ENCODE measurements around the gene GABRA4.

The GABRA4 gene

DNA sequence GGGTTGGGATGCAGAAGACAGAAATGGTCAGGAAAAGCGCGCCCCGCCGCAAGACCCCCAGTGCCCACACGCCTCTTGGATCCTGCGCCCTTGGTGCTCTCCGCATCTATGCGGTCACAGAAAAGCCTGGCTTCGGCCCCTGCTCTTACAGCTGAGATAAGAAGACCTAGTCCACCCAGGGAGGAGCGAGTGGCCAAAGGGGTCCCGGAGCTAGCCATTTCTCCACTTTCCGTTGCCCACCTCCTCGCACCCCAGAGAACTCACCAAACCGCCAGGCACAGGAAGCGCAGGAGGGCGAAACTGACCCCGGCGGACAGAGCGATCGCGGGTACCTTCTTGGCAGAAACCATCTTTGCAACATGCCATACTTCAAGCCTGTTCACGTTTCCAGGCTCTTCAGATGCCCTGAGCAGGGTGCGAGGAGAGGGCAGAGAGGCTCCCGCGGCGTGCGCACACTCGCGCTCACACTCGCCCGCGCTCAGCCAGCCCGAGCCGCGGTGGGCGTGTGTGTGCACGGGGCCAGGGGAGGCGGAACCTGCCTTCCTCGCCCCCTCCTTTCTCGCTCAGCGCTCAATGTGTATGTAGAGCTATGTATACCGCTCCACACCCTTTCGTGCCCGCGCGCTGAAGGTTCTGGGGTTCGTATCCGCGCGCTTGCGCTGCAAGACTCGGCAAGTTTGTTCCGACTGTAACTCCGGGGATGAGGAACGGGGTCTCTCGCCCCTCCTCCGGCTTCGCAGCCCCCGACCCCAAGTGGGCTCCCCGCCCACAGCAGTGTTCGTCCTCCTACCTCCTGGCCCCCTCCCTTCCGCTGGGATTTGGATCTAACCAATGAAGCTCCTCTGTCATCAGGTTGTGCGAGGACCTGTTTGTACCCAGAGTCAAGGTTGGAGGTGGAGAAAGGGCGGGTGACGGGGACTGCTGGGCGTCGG lies at the start of gene GABRA4:
Gene GABRA4 (minus strand): TSS at position 507 of the 932 bp plus-strand sequence. CDS start 157 bp downstream, at position 350.
- DNase-seq (ENCODE audit: low spot score) = no peak

DNA sequence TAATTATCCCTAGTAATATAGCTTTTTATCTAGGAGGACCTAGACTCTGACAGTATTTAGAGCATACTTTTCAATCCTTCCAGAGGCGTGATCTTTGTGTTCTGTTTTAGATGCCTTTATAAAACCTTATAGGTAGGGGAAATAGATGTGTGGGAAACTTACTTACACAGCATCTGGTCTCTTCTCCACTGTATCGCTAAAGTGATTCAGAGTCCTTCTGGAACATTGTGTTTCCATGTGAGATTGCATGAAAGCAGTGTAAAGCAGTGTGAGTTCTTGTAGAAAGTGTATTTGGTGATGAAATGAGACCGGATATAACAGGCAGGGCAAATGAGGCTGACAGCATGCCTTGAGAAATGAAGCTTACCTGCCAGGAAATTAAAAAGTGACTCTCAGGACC lies 47.4 kb upstream of the GABRA4 start:
- no peak for DNase-seq (ENCODE audit: low spot score)

DNA sequence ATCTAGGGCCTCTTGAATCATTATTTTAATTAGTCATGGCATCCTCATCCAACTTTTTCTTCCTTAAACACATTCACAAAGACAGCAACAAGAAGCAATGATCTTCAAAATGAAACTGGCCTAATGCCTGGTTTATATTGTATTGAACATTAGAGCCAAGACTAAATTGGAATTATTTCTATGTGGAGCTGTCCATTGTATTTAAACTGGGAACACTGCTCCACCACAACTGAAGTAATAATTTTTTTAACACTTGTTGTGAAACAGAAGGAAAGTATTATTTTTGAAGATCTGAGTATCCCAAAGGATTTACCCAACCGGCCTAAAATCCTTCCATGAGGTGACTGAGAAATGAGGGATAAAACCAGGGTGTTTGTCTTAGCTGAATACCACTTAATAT lies 44.9 kb upstream of the GABRA4 start:
- no peak for DNase-seq (ENCODE audit: low spot score)

DNA sequence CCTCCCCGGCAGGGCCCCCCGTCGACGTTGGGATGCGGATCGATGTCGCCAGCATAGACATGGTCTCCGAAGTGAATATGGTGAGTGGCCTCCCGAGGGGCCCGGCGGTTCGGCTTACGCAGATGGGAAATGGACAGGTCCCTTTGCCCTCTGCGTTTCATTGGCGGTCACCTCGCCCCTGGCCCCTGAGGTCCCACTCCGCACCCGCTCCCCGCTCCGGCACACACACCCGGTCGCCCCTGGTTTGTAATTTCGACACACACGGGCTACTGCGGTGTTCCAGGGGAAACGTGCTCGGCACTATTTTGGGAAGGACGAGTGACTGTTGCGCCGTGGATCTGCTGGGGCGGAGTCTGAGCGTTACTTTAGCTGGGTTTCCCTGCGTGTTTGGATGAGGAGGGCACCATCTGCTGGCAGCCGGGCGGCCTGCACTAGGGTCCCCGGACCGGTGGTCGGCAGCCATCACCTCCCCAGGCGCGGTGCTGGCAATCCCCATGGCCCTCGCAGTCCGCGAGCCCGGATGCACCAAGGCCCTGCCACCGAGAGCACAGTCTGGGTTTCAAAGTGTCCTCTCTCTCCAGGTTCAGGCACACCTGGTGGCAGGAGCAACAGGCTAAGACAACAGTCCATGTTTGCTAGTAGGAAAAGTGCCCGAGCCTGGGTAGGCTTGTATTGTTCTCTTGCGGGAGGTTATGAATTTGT lies 39.2 kb upstream of the GABRA4 start:
- peak; percentile 73 for DNase-seq (ENCODE audit: low spot score)

DNA sequence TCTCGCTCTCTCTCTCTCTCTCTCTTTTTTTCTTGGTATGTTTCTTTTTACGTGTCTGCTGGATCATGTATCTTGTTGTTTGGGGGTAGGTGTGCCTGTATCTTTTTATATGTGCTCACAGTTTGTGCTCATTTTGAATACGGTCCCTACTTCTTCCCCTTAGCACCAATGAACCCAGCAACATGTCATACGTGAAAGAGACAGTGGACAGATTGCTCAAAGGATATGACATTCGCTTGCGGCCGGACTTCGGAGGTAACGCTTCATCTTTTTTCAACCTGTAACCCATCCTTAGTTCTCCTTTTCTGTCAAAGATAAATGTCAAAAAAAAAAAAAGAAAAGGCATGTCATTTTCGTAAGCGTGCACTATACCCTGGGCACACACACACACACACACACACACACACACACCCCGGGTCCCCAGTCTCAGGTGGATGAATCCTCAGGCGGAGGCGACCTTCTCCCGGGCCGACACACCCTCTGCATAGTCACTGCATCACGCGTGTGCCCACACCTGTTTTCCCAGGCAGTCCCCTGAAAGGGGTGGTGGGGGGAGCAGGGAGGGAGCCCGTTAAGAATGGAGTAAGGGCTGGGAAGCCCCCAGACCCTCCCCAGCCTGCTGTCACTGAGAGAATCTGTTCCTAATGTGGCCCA lies 38.5 kb upstream of the GABRA4 start:
- peak; percentile 55 for DNase-seq (ENCODE audit: low spot score)

DNA sequence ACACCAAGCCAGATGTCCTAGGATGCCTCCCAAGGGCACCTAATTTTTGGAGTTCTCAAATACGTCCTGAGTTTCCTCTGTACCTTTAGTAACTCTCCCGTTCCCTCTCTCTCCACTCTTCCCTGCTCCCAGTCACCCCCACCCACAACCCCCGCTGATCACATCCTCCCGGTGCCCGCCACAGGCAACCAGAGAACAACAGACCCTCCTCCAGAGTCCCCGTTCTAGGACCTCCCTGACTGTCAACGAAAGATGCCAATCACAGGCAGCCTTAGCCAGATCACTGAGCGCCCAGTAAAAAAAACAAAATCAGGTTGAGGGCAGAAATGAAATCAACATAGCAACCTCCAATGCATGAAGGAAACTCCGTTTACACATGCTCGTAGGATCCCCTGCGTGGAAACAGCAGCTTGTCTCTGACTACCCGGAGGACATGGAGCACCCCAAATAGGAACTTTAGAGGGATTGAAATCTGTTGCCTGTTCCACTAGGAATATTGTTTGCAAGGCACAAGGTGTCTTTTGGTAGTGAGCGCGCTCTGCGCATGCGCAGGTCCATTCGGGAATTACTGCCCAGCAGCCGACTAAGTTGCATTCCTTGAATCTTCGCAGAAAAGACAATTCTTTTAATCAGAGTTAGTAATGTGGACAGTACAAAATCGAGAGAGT lies 37.8 kb upstream of the GABRA4 start, which contains the start of gene GABRB1:
Gene GABRB1 (plus strand): TSS at position 557 of the 668 bp plus-strand sequence.
- DNase-seq (ENCODE audit: low spot score) = peak; percentile 78

DNA sequence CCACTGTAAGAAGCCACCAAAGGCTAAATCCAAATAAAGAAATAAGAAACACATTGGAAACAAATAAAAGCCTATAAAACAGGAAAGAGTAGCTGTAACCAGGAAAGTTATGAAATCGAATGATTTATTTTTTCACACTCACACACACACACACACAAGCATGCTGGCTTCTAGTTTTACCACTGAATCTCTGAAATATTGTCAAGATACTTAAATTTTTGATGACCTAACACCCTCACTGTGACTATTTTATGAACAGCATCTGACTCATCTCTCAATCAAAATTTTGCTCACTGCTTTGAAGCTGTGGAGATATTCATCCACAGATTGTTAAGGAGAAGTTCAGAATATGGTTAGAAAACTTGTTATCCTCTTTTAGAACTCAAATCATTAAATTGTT lies 24.1 kb upstream of the GABRA4 start:
- no peak for DNase-seq (ENCODE audit: low spot score)

DNA sequence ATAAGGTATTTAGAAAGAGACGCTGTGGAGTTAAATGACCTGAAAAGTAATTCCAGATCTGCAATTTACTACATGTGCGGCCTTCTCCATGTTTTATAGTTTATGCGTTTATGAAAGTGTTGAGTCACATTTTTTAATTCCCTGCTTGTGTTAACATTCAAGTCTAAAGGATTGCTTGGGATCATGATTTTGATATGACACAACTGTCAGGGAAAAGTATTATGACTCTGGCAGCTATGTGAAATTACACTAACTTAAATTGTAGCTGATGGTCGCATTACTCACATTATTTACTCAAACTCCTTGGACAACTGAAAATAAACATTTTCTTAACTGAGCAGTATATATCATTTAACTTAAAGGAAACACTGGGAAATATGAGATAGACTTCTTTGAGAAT lies 23.7 kb upstream of the GABRA4 start:
- DNase-seq (ENCODE audit: low spot score) = no peak

DNA sequence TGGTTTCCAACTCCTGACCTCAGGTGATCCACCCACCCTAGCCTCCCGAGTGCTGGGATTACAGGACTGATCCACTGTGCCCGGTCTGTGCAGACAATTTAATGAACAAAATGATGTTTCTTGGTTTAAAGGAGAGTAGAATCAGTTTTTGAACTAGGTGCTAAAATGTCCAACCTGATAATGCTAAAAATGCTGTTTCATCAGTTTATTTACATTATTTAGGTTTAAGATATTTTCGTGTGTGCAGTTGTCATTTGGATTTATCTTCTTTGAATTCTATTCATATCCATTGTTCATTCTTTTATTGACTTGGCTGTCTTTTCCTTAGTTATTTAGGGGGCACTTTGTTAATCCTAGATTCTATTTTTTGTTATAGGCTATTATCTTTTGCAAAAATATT lies 20.0 kb upstream of the GABRA4 start:
- DNase-seq (ENCODE audit: low spot score) = no peak

DNA sequence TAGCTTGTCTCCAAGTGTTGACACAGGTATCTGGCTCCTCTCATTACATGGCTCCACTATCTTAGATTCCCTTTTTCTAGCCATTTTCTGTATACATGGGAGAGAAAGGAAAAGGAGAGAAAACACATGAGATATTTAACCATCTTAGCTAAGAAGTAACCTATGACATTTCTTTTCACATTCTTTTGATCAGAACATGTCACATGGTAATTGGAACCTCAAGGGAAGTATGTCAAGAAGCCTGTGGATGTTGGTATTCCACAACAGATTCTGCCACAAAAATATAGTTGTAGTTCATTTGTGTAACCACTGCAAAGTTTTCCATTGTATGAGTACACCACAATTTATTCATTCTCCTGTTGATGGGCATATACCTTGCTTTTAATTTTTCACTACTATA lies 19.3 kb upstream of the GABRA4 start:
- DNase-seq (ENCODE audit: low spot score) = no peak

DNA sequence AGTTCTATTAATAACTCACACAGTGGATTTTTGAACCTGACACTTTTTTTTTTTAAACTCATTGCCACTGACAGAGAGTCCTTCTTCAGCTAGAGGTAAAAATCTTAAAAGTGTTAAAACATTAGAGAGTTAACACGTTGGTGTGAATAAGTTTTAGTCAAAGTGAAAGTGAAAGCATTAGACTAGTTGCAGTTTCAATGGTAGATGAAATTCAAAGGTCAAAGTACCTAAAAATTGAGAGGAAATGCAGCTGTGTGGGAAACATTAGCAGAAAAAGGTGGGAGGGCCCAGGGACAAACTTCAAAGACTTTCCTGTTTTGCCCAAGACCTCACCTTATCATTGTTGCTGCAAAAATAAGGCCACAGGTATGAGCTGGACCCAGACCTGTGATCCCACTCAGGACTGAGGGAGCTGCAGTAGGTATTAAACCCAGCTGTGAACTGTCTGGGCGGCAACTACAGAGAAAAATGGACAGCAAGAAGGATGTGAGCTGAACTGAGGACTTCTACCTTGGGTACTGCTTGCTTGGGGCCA lies 17.6 kb upstream of the GABRA4 start:
- no peak for DNase-seq (ENCODE audit: low spot score)

DNA sequence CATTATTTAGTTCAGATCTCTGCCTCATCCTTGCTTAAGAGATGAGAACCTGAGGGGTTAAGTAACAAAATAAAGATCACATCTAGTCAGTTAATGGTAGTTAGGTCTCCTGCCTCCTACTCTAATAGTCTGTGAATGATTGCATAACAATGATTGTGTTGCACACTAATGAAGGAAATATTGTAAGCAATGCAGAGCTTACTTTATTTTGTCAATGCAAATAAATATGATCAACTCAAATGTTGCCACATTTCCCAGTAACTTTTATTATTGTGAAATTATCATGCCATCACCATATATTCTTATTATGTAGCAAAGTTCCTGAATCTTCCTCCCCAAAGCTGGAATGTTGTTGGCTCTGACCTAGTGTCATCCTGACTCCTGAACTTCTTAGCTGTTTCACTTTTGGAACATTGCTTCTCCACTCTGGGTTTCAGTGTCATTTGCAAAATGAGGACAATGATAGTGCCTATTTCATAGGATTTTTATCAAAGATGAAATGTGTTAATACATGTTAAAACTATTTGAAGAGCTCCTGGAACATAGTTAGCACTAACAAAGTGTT lies 17.0 kb upstream of the GABRA4 start:
- DNase-seq (ENCODE audit: low spot score) = no peak

DNA sequence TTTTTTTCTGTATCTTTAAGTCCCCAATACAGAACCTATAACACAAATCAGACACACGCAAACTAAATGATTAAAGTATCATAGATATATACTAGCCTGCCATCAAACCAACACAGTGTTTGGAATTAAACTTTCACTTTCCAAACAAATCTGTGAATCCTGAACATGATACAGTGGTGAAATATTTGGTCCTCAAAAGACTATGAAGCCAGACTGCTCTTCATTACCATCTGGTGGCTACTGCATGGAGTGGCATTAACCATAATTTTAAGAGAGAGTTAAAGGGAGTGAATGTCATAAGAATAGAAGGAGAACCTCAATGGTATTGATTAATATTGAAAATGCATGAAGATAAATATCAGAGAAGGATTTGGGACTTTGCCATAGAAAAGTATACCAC lies 9.2 kb upstream of the GABRA4 start:
- no peak for DNase-seq (ENCODE audit: low spot score)

DNA sequence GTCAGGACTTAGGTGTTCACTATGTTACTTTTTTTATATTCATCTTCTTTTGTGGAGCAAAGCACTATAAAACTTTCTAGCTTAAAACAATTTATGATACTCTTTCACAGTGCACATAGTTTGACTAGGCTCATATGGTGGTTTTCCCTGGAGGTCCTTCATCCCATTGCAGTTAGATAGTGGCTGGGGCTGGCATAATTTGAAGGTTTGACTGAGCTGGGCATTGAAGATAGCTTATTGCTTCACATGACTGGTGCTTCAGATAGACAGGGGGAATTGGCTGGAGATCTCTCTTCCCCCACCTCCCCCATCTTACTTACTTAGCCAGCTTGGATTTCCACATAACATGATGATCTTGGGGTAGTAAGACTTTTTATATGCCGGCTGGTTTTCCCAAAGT lies 7.0 kb upstream of the GABRA4 start:
- no peak for DNase-seq (ENCODE audit: low spot score)

DNA sequence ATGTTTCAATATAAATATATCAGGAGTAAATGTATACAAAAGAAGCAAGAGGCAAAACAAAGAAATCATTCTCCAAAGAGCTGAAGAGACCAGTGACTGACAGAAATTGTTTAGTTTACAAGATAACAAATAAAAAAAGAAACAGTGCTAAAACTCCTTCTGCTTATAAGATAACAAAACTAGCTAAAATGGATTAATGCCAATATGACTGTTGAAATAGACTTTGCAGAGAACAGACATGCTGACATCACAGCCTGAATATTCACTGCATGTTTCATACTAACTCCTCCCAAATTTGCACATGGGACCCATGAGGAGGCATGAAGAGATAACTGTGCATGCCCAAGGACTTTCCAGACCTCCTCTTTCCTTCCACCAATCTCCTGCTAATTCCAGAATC lies 6.2 kb upstream of the GABRA4 start:
- no peak for DNase-seq (ENCODE audit: low spot score)

DNA sequence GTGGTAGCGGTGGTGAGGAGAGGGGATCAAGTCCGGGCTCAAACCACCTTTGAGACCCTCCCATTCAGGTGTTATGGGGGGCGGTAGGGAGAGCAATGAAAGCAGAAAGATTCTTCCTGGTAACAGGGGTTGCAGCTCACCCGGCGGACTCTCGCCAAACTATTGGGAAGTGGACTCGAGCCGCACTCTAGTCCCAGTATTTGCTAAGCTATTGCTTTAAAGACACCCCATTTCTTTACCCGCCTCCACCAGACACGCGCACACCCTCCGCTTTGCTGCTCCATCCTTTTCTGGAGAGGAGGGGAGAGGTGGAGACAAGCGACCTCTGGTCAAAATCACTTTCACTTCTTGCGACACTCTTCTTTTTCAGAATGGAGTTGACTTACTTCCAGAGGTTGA lies 625 bp upstream of the GABRA4 start:
- no peak for DNase-seq (ENCODE audit: low spot score)

DNA sequence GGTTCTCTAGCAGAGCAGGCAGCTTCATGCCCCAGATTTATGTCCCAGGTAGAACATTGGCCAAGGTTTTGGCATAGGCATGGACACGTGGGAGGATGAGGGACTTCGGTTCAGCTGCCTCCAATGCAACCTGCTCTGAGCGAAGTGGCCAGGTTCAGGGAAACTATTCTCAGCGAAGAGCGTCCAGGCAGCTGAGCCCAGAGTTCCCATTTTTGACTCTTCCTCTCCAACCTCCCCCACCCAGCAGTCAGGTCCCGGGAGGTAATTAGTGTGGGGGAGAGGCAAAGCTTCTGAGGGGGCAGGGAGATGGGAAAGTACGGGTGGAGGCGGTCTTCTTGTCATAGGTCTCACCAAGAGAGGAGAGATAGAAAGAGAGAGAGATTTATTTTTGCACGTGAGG lies 1.0 kb downstream of the GABRA4 start:
- no peak for DNase-seq (ENCODE audit: low spot score)

DNA sequence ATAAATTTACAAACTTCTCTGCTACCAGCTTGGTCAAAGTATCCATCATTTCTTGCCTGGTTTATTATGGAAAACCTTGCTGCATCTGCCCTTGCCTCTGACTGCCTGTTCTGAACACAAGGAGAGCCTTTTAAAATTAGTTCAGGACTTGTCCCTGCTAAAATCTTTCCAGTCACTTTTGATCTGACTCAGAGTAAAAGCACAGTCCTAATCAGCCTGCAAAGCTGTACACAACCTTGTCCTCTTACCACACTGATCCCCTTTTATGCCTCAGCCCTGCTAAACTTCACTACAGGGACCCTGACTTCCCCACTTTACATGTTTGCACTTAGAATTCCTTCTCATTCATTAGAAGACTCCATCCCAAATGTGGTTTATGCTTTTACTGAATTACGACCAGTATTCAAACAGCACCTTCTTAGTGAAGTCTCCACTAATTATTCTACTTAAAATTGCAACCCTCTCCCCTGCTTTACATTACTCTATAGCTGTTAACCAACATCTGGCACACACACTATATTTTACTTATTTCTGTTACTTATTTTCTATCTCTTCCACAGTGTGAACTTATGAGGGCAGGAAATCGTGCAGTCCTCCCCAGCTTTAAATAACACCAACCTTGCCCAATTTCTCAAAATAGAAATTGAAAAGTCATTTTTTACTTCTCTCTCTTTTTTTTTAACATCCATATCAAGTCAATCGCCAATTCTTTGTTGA lies 6.3 kb downstream of the GABRA4 start:
- no peak for DNase-seq (ENCODE audit: low spot score)

DNA sequence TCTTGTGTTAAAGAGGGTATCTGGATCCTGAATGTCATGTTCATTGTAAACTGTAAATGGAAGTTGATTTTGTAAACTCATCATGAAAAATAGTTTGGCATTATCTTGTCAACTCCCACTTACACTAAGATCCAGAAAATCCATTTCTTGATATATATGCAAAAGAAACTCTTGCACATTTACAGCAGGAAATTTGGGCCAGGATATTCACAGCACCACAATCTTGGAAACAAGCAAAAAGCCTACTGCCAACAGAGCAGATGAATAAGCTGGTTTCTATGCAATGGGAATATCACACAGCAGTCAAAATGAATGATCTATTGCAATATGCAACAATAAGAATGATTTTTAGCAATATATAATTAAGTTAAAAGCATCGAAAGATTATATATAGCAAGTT lies 8.6 kb downstream of the GABRA4 start:
- no peak for DNase-seq (ENCODE audit: low spot score)

DNA sequence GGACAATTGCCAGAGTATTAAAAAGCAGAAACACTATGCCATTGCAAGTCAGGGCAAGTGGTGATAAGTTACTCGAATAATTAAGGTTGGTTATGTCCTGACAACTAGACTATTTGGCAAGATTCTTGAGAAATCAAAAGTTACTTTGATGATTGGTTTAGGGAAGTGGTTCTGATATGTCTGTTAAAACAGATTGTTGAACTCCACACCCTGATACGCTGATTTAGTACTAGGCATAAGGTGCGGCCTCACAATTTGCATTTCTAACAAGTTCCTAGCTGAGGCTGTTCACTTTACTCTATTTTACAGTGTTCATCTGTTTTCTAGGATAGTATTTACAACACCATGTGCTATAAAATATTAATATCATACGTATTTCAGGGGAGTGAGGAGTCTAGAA lies 12.5 kb downstream of the GABRA4 start:
- DNase-seq (ENCODE audit: low spot score) = no peak

DNA sequence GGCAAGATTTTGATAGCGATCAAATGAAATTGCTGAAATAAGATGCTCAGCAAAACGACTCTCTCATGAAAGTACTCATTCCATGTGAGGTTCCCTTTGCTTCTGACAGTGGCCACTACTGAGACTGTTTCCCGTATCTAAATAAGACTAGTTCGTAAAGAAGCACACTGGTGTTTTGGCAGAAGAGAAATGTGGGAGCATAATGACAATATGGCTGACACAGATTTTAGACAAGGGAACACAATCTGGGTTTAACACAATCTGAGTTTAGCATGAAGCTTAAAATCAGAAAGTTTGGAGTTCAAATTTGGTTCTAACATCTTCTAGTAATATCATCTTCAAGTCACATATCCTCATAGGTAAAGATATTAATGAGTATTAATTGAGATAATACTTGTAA lies 13.7 kb downstream of the GABRA4 start:
- DNase-seq (ENCODE audit: low spot score) = no peak

All from cerebellar cortex (tissue), 1 donor.